Upper lobe of left lung (tissue), 4 donors: ENCODE data around the gene SCRN3.

Source experiments
- CTCF ChIP-seq, 6 experiments: fragments of 450-650 bp in 4 of 6; fragments of 200-600 bp in 2 of 6; sonication (generic) in 2 of 6; IDR thresholded peaks; one replicate each; pipeline ENCODE4 v1.5.1; 2016 to 2019; ENCODE audit warnings: antibody characterized with exemption in 6 of 6
- EP300 ChIP-seq, 4 donors: sonication (generic); formaldehyde crosslinking; IDR thresholded peaks; one replicate each; pipeline ENCODE4 v1.5.1; 2017; ENCODE audit warnings: antibody characterized with exemption in 4 of 4, control low read depth in 2 of 4
- POLR2A ChIP-seq, 4 donors: fragments of 450-650 bp; IDR thresholded peaks; one replicate each; pipeline ENCODE4 v1.5.1; 2016 to 2017; ENCODE audit warnings: antibody characterized with exemption in 4 of 4, mild to moderate bottlenecking in 2 of 4
- POLR2AphosphoS5 ChIP-seq, 2 donors: sonication (generic); formaldehyde crosslinking; IDR thresholded peaks; one replicate each; pipeline ENCODE4 v1.5.1; 2017; ENCODE audit warnings: antibody characterized with exemption in 2 of 2

GRCh38 chr2:174356347-174356746 is 39.2 kb upstream of the SCRN3 start:
- no peak for TF ChIP-seq CTCF (IDR thresholded peaks at IDR 0.05)
- no peak for TF ChIP-seq EP300 (IDR thresholded peaks at IDR 0.05)
- TF ChIP-seq POLR2AphosphoS5 (IDR thresholded peaks at IDR 0.05) = no peak
- TF ChIP-seq POLR2A (IDR thresholded peaks at IDR 0.05) = no peak
